Thoracic aorta (tissue), 2 donors: Measurements from ENCODE around the gene WNT5A. TPM values are rescaled to one million over a fixed set of nuclear protein-coding genes. Genes with fewer than 3 reads are reported as not detected.
"Not testable (repeated sequence)": the region's sequence is repeated elsewhere in the genome, so short reads cannot be mapped to it uniquely, and the experiment has no call there.

Source experiments
- ATAC-seq: fragments of 150-250 bp; one replicate; pipeline ENCODE4 v1.8.0; 2017; ENCODE audit warnings: low read depth; ENCODE audit not compliant: insufficient number of reproducible peaks, low FRiP score
- DNase-seq: peaks from one replicate; pipeline ENCODE4 v3.0.0-alpha.2; 2020; ENCODE audit warnings: low spot score
- H3K27ac ChIP-seq, 2 donors: fragments of 200-600 bp; sonication (generic); 1 replicate in 1 of 2; 2 replicates in 1 of 2; pipeline ENCODE4 v1.5.1; 2016; ENCODE audit warnings: mild to moderate bottlenecking in 2 of 2, moderate library complexity in 2 of 2
- H3K27me3 ChIP-seq: fragments of 200-600 bp; sonication (generic); replicated peaks from 2 replicates; pipeline ENCODE4 v1.6.0; 2016; ENCODE audit warnings: mild to moderate bottlenecking; ENCODE audit not compliant: insufficient read depth
- H3K36me3 ChIP-seq: fragments of 200-600 bp; sonication (generic); one replicate; pipeline ENCODE4 v1.5.1; 2016
- H3K4me1 ChIP-seq, 2 donors: fragments of 200-600 bp; sonication (generic); 1 replicate in 1 of 2; 2 replicates in 1 of 2; pipeline versions ENCODE4 v1.5.1 to v1.6.0; 2016; ENCODE audit warnings: low read depth in 2 of 2, mild to moderate bottlenecking in 1 of 2; ENCODE audit not compliant: control insufficient read depth in 1 of 2
- H3K4me3 ChIP-seq: fragments of 200-600 bp; sonication (generic); 2 replicates; pipeline ENCODE4 v1.5.1; 2016; ENCODE audit warnings: mild to moderate bottlenecking
- H3K9me3 ChIP-seq: fragments of 200-600 bp; sonication (generic); 2 replicates; pipeline ENCODE4 v1.5.1; 2016
- total RNA-seq, 2 donors: library from RNA; depleted of rRNA; stranded (reverse); fragments of >200 nt; gene quantifications; one replicate each; pipeline versions ENCODE4 v1.1.0 to v1.2.3, GENCODE V29; 2016
- TF ChIP-seq, protein P1 (sequence below): fragments of 200-600 bp; sonication (generic); IDR thresholded peaks from one replicate; pipeline ENCODE4 v1.5.1; 2019; ENCODE audit warnings: antibody characterized with exemption

The WNT5A gene
- total RNA-seq, 2 donors from 2014 or later, result 5.4 to 6.5 TPM

DNA sequence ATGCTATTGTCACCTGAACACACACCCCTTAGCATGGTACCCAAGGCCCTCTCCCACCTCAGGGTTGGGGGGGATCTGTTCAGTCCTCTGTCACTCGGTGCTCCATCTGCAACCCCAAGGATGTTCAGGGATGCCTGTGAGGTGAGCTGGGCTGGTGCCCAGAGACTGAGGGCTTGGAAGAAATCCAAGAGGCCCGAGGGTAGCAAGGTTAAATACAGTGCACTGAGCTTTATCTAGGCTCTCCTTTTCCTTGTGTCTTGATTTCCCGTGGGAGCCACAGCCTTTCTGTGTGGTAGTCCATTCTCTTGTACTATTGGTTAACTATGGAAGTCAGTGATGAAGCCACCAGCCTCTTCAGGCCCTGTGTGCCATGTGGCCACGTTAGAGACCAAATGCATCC, 18.7 kb upstream of the WNT5A start:
- DNase-seq, result no peak
- TF ChIP-seq, protein P1, sequence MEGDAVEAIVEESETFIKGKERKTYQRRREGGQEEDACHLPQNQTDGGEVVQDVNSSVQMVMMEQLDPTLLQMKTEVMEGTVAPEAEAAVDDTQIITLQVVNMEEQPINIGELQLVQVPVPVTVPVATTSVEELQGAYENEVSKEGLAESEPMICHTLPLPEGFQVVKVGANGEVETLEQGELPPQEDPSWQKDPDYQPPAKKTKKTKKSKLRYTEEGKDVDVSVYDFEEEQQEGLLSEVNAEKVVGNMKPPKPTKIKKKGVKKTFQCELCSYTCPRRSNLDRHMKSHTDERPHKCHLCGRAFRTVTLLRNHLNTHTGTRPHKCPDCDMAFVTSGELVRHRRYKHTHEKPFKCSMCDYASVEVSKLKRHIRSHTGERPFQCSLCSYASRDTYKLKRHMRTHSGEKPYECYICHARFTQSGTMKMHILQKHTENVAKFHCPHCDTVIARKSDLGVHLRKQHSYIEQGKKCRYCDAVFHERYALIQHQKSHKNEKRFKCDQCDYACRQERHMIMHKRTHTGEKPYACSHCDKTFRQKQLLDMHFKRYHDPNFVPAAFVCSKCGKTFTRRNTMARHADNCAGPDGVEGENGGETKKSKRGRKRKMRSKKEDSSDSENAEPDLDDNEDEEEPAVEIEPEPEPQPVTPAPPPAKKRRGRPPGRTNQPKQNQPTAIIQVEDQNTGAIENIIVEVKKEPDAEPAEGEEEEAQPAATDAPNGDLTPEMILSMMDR, result no peak
- H3K27me3 ChIP-seq, result no peaks in the 10 kb centered on the region
- H3K4me1 ChIP-seq, result no peaks in the 10 kb centered on the region
- H3K9me3 ChIP-seq, result no peaks in the 10 kb centered on the region
- no peak overlapping the region for H3K27ac ChIP-seq
- no peak overlapping the region for H3K4me3 ChIP-seq
- no peak for ATAC-seq
- no peaks in the 10 kb centered on the region for H3K36me3 ChIP-seq

DNA sequence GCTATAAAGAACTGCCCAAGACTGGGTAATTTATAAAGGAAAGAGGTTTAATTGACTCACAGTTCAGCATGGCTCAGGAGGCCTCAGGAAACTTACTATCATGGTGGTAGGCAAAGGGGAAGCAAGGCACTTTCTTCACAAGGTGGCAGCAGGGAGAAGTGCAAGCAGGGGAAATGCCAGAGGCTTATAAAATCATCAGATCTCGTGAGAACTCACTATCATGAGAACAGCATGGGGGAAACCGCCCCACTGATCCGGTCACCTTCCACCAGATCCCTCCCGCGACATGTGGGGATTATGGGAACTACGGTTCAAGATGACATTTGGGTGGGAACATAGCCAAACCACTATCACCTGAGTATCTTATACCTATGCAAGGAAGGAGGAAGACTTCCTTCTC, 18.0 kb upstream of the WNT5A start:
- not testable (repeated sequence) for H3K9me3 ChIP-seq, H3K27me3 ChIP-seq, H3K27ac ChIP-seq, H3K4me3 ChIP-seq, ATAC-seq, DNase-seq, H3K4me1 ChIP-seq, H3K36me3 ChIP-seq

DNA sequence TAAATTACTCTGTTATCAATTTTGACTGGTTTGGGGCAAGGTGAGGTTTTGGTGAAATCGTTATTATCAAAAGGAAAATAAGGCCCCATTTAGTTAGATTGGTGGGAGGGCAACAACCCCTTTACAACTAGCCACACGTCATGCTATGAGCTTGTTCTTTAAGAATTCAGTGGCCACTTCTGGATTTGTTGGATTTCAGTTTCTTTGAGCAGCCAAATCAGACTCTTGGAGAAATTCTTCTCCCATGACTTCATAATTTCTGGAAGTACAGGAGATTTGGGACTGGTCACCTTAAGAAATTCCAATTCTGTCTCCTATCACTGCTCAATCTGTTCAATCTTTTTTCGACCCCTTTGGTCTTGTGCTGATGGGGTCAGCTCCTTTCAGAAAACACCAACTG, 14.8 kb upstream of the WNT5A start:
- Histone ChIP-seq H3K4me3 (no peak overlapping the region), H3K9me3 (no peaks in the 10 kb centered on the region), H3K36me3 (no peaks in the 10 kb centered on the region), H3K4me1 (no peaks in the 10 kb centered on the region), H3K27me3 (no peaks in the 10 kb centered on the region), H3K27ac (no peak overlapping the region)
- DNase-seq, result no peak
- no peak for ATAC-seq
- TF ChIP-seq, protein P1, result no peak

DNA sequence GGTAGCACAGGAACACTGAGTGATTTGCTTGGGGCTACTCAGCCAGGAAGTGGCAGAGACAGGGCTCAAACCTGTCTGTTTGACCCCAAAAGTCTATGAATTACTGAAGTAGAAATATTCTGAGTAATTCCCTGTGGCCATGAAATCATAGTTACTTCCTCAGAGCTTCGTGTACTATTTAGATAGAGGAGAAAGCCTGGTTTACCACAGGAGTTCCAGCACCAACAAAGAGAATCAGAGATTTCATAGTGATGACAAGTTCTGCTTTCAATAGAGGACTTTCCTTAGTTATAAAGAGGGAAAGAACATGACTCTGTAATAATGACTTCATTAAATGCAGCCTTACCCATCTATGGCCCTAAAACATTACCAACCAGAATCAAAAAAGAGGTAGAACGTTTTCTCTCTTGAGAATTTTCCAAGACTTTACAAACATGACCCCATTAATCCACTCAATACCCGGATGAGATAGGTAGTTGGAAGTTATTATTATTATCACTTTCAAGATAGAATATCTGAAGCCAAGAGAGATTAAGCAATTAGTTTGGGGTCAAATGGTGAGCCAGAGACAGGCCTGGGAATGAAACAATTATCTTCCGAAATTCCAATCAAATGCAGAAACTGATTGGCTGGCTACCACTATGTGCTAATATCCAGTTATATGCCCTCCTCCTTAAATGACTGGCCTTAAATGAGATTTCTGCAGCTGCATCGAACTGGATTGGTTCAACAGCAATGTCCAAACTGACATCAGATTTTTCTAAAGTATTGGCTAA, 13.6 kb upstream of the WNT5A start:
- no peaks in the 10 kb centered on the region for H3K27me3 ChIP-seq
- H3K9me3 ChIP-seq, result no peaks in the 10 kb centered on the region
- H3K4me1 ChIP-seq, result no peaks in the 10 kb centered on the region
- TF ChIP-seq, protein P1, result no peak
- no peak overlapping the region for H3K4me3 ChIP-seq
- ATAC-seq (no peak), DNase-seq (no peak)
- H3K36me3 ChIP-seq, result no peaks in the 10 kb centered on the region
- H3K27ac ChIP-seq, result no peak overlapping the region

DNA sequence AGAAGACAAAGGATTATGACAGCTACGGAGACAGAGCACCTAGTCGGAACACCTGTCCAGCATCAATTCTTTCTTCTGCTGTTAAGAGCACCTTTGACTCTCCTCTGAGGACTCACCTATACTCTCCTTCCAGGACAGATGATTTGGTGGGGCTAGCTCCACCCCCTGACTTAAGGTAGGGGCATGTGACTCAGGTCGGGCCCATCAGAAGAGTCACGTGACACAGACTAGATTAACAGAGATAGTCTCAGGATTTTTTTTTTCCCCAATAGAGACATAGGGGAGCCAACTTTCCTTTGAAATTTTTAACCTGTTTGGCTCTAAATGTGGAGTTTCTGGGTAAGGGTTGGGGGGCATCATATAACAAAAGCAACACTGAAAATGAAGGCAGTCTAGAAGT, 11.4 kb upstream of the WNT5A start:
- no peaks in the 10 kb centered on the region for H3K4me1 ChIP-seq
- no peak overlapping the region for H3K4me3 ChIP-seq
- H3K27me3 ChIP-seq, result no peaks in the 10 kb centered on the region
- TF ChIP-seq, protein P1, result no peak
- H3K27ac ChIP-seq, result no peak overlapping the region
- no peak for ATAC-seq
- no peak for DNase-seq
- H3K36me3 ChIP-seq, result no peaks in the 10 kb centered on the region
- H3K9me3 ChIP-seq, result no peaks in the 10 kb centered on the region

DNA sequence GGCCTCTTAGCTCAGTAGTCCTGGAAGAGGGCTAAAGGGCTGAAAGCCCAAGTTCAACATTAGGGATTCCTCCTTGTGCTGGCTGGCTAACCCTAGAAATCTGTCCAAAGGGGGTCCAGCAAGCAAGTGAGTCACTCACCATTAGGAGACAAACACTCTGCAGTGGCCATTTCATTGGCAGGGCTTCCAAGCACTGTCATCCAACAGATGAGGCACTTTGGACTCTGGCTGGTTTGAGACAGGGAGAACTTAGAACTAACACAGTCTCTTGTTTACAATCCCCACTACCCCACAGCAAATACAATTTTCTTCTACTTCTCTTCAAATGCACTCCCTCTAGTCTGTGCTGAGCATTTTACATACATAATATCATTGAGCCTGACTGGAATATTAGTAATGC, 10.1 kb upstream of the WNT5A start:
- Histone ChIP-seq H3K4me1 (no peaks in the 10 kb centered on the region), H3K27ac (no peak overlapping the region), H3K27me3 (no peaks in the 10 kb centered on the region), H3K4me3 (no peak overlapping the region), H3K36me3 (no peaks in the 10 kb centered on the region), H3K9me3 (no peaks in the 10 kb centered on the region)
- no peak for DNase-seq
- ATAC-seq, result no peak
- TF ChIP-seq, protein P1, result no peak
